ENCODE measurements around the gene CAPN15.

Gene CAPN15

GRCh38 chr16:548586-548985 lies 21.1 kb downstream of the CAPN15 start:
- no peak for DNase-seq

GRCh38 chr16:549544-550263 lies 22.2 kb downstream of the CAPN15 start:
- no peak for DNase-seq

- DNase-seq, result no peak
Observed at GRCh38 chr16:551210-551609, 23.7 kb downstream of the CAPN15 start.

- DNase-seq, result no peak
Observed at GRCh38 chr16:552171-552570, 24.7 kb downstream of the CAPN15 start.

GRCh38 chr16:553601-554296 lies 26.2 kb downstream of the CAPN15 start:
- no peak for DNase-seq

GRCh38 chr16:554297-554621 lies 26.7 kb downstream of the CAPN15 start:
- no peak for DNase-seq

- no peak for DNase-seq
Observed at GRCh38 chr16:554640-555365, 27.3 kb downstream of the CAPN15 start.

GRCh38 chr16:555528-556473 lies 28.3 kb downstream of the CAPN15 start:
- no peak for DNase-seq

- DNase-seq, result no peak
Observed at GRCh38 chr16:556474-557173, 29.1 kb downstream of the CAPN15 start.

GRCh38 chr16:557463-558297 lies 30.2 kb downstream of the CAPN15 start:
- DNase-seq, result no peak

- DNase-seq, result no peak
Observed at GRCh38 chr16:558298-559020, 30.9 kb downstream of the CAPN15 start.

- DNase-seq, result no peak
Observed at GRCh38 chr16:559021-559380, 31.5 kb downstream of the CAPN15 start.

GRCh38 chr16:559411-560203 lies 32.1 kb downstream of the CAPN15 start:
- no peak for DNase-seq

GRCh38 chr16:560204-560700 lies 32.7 kb downstream of the CAPN15 start, which contains the start of gene PRR35:
Gene PRR35 (plus strand): TSS chr16:560394. CDS start chr16:563295, 2,901 bp downstream.
- DNase-seq, result no peak

GRCh38 chr16:560701-561412 lies 33.3 kb downstream of the CAPN15 start:
- no peak for DNase-seq

- no peak for DNase-seq
Observed at GRCh38 chr16:561413-561794, 33.9 kb downstream of the CAPN15 start.

GRCh38 chr16:561957-562938 lies 34.7 kb downstream of the CAPN15 start:
- no peak for DNase-seq

Data from stimulated activated CD4-positive, alpha-beta T cell treated with anti-CD3 and anti-CD28 coated beads, Interleukin-4, amount 100 ng/mL, for 4 hours (primary cell).